Thoracic aorta (tissue), 2 donors: ENCODE measurements around the gene MIER3. TPM values are rescaled to one million over a fixed set of nuclear protein-coding genes. Genes with fewer than 3 reads are reported as not detected.

Experiments
- ATAC-seq: fragments of 150-250 bp; one replicate; pipeline ENCODE4 v1.8.0; 2017; ENCODE audit warnings: low read depth; ENCODE audit not compliant: insufficient number of reproducible peaks, low FRiP score
- DNase-seq: peaks from one replicate; pipeline ENCODE4 v3.0.0-alpha.2; 2020; ENCODE audit warnings: low spot score
- H3K27ac ChIP-seq, 2 donors: fragments of 200-600 bp; sonication (generic); 1 replicate in 1 of 2; 2 replicates in 1 of 2; pipeline ENCODE4 v1.5.1; 2016; ENCODE audit warnings: mild to moderate bottlenecking in 2 of 2, moderate library complexity in 2 of 2
- H3K27me3 ChIP-seq: fragments of 200-600 bp; sonication (generic); replicated peaks from 2 replicates; pipeline ENCODE4 v1.6.0; 2016; ENCODE audit warnings: mild to moderate bottlenecking; ENCODE audit not compliant: insufficient read depth
- H3K36me3 ChIP-seq: fragments of 200-600 bp; sonication (generic); one replicate; pipeline ENCODE4 v1.5.1; 2016
- H3K4me1 ChIP-seq, 2 donors: fragments of 200-600 bp; sonication (generic); 1 replicate in 1 of 2; 2 replicates in 1 of 2; pipeline versions ENCODE4 v1.5.1 to v1.6.0; 2016; ENCODE audit warnings: low read depth in 2 of 2, mild to moderate bottlenecking in 1 of 2; ENCODE audit not compliant: control insufficient read depth in 1 of 2
- H3K4me3 ChIP-seq: fragments of 200-600 bp; sonication (generic); 2 replicates; pipeline ENCODE4 v1.5.1; 2016; ENCODE audit warnings: mild to moderate bottlenecking
- H3K9me3 ChIP-seq: fragments of 200-600 bp; sonication (generic); 2 replicates; pipeline ENCODE4 v1.5.1; 2016
- total RNA-seq, 2 donors: library from RNA; depleted of rRNA; stranded (reverse); fragments of >200 nt; gene quantifications; one replicate each; pipeline versions ENCODE4 v1.1.0 to v1.2.3, GENCODE V29; 2016
- TF ChIP-seq, protein P1 (sequence below): fragments of 200-600 bp; sonication (generic); IDR thresholded peaks from one replicate; pipeline ENCODE4 v1.5.1; 2019; ENCODE audit warnings: antibody characterized with exemption

Gene MIER3
- total RNA-seq, 2 donors from 2014 or later: 15.4 to 39.4 TPM

DNA sequence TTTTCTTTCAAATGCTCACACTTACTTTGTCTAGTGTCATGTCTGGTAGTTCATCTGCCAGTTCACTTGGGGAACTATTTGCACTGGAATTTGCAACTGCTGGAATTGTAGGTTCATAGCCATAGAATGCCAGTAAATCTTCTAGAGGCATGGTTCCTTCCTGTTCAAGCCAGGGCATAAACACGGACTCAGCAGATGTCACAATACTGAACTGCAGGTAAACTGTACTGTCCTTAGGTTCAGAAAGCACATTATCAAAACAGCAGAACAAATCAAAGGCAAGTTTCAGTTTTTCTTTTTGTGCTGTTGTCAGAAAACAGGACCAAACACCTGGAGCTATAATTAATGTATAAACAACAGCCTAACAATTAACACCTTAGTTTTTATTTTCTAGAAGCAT is 13.1 kb downstream of the MIER3 start:
- TF ChIP-seq, protein P1, sequence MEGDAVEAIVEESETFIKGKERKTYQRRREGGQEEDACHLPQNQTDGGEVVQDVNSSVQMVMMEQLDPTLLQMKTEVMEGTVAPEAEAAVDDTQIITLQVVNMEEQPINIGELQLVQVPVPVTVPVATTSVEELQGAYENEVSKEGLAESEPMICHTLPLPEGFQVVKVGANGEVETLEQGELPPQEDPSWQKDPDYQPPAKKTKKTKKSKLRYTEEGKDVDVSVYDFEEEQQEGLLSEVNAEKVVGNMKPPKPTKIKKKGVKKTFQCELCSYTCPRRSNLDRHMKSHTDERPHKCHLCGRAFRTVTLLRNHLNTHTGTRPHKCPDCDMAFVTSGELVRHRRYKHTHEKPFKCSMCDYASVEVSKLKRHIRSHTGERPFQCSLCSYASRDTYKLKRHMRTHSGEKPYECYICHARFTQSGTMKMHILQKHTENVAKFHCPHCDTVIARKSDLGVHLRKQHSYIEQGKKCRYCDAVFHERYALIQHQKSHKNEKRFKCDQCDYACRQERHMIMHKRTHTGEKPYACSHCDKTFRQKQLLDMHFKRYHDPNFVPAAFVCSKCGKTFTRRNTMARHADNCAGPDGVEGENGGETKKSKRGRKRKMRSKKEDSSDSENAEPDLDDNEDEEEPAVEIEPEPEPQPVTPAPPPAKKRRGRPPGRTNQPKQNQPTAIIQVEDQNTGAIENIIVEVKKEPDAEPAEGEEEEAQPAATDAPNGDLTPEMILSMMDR: no peak
- no peak for ATAC-seq
- H3K36me3 ChIP-seq: peaks cover 54% of the 10 kb centered on the region
- H3K4me1 ChIP-seq: peaks cover 0 to 6% of the 10 kb centered on the region in 2 donors
- H3K9me3 ChIP-seq: no peaks in the 10 kb centered on the region
- no peak overlapping the region for H3K27ac ChIP-seq
- no peak overlapping the region for H3K4me3 ChIP-seq
- no peaks in the 10 kb centered on the region for H3K27me3 ChIP-seq
- DNase-seq: no peak

DNA sequence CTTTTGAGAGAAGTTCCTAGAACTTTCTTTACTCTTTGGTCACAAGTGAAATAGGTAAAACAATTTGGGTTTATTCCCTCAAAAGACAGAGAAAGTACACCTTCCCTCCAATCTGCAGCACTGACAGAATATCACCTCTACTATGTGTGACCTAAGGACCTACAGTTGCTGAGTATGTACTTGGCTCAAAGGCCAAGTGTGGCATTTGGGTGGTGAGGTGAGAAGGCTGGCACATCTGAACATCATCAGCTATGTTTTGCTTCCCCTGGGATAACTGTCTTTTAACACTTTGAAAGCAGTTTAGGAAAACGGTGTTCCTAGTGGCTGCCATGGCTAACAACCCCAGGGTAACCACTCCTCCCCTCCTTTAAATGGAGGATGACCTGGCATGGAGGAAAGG is 17.6 kb downstream of the MIER3 start:
- TF ChIP-seq, protein P1: no peak
- DNase-seq: no peak
- H3K4me3 ChIP-seq: no peak overlapping the region
- H3K9me3 ChIP-seq: no peaks in the 10 kb centered on the region
- no peak overlapping the region for H3K27ac ChIP-seq
- H3K36me3 ChIP-seq: peaks cover 53% of the 10 kb centered on the region
- no peak for ATAC-seq
- H3K4me1 ChIP-seq: peaks cover 0 to 10% of the 10 kb centered on the region in 2 donors
- no peaks in the 10 kb centered on the region for H3K27me3 ChIP-seq

DNA sequence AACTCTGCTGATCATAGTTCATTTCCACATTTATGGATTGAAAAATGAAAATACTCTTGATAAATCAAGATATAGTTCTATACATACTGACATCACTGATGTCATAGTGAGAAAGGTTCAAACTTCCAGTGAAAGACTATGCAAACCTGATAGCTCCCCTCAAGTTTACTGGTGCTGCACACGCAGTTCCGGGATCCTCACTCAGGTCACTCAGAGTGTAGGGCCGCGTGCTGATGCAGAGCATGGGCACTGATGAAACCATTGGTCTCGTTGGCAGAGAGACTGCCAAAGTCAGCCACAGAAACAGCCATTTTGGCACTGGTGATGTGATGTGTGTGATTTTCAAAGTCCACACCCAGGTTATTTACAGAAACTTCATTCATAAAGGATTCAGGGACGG is 29.0 kb downstream of the MIER3 start:
- Histone ChIP-seq H3K27ac (no peak overlapping the region), H3K4me3 (no peak overlapping the region), H3K4me1 (no peaks in the 10 kb centered on the region), H3K9me3 (no peaks in the 10 kb centered on the region), H3K36me3 (peaks cover 14% of the 10 kb centered on the region), H3K27me3 (no peaks in the 10 kb centered on the region)
- no peak for ATAC-seq
- TF ChIP-seq, protein P1: no peak
- DNase-seq: no peak

DNA sequence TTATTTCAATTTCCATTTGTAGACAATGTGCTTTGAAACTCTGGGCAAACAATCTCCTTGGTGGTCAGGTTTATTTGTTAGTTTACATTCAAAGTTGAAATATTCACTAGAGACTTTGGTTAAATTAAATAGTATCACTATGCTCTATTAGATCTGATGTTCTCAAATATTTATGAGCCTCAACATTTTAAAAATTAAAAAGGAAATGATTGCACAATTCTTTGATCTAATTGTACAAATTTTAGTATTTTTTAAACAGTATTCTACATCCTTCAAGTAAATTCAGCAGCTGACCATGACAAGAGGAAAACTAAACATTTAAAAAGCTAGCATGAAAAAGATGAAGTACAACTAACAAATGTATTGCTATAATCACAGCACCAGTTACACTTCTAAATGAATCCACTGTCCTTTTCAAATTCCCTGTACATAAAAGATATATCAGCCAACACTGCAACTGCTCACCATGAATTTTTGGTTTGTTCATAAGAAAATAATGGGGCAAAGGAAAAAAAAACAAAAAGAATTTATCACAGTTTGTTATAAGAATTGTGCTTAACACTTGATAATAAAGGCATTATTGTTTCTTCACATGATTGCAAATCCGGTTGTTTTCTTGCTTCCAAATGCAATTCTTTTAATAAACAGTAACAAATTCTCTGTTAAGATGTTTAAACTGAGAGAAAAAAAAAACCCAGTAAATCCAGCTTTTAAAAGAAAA is 31.8 kb downstream of the MIER3 start:
- H3K4me1 ChIP-seq: no peaks in the 10 kb centered on the region
- TF ChIP-seq, protein P1: no peak
- H3K4me3 ChIP-seq: no peak overlapping the region

DNA sequence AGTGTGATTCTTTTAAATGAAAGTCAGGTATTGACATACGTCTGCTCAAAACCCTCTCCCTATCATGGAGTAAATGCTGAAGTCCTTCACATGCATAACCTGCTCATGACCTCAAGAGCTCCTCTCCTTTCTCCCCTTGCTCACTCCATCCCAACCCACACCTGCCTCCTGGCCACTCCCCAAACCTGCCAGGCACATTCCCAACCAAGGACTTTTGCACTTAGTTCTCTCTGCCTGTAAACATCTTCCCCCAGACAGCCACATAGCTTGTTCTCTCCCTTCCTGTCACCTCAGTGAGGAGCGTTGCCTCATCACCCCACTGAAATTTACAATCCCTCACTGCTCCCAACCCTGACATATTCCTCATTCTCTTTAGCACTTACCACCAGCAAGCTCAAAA is 33.9 kb downstream of the MIER3 start:
- no peak overlapping the region for H3K27ac ChIP-seq
- no peaks in the 10 kb centered on the region for H3K4me1 ChIP-seq
- DNase-seq (no peak), ATAC-seq (no peak)
- H3K36me3 ChIP-seq: peaks cover 8% of the 10 kb centered on the region
- H3K27me3 ChIP-seq: no peaks in the 10 kb centered on the region
- TF ChIP-seq, protein P1: no peak
- H3K9me3 ChIP-seq: no peaks in the 10 kb centered on the region
- no peak overlapping the region for H3K4me3 ChIP-seq

More for the DNA sequence above, 31.8 kb downstream of the MIER3 start:
- Histone ChIP-seq H3K36me3 (peaks cover 13% of the 10 kb centered on the region), H3K9me3 (no peaks in the 10 kb centered on the region), H3K27me3 (no peaks in the 10 kb centered on the region), H3K27ac (no peak overlapping the region)
- DNase-seq (no peak), ATAC-seq (no peak)
